ENCODE results near the gene ATP6V0D1. TPM values are rescaled to one million over a fixed set of nuclear protein-coding genes. Genes with fewer than 3 reads are reported as not detected.
"Not testable (repeated sequence)": the region's sequence is repeated elsewhere in the genome, so short reads cannot be mapped to it uniquely, and the experiment has no call there.

The ATP6V0D1 gene
- polyA plus RNA-seq, 4 donors, result 66.2 to 96.0 (median 84.0) TPM

DNA sequence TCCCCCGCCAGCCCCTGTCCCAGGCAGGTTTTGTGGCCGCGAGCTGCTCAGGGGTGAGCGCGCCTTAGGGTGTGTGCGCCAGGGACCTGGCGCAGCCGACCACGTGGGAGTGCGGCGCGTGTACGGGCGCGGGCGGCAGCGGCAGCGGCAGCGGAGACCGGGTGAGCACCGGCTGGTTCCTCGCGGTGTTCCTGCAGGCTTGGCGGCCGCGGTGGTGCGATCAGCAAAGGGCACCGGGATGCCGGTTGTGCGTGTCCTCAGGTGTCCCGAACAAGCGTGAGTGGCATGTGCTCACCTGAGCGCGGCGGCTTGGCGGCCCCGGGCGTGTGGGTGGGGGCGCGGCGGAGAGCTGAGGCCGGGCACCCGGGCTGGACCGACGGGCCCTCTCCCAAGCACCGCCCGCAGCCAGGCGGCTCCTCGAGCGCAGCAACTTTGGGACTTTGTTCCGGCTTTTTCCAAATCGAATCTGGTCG, 50.4 kb downstream of the ATP6V0D1 start:
- no peak for DNase-seq (ENCODE audit: low read depth in 4 of 4, low spot score in 3 of 4)

DNA sequence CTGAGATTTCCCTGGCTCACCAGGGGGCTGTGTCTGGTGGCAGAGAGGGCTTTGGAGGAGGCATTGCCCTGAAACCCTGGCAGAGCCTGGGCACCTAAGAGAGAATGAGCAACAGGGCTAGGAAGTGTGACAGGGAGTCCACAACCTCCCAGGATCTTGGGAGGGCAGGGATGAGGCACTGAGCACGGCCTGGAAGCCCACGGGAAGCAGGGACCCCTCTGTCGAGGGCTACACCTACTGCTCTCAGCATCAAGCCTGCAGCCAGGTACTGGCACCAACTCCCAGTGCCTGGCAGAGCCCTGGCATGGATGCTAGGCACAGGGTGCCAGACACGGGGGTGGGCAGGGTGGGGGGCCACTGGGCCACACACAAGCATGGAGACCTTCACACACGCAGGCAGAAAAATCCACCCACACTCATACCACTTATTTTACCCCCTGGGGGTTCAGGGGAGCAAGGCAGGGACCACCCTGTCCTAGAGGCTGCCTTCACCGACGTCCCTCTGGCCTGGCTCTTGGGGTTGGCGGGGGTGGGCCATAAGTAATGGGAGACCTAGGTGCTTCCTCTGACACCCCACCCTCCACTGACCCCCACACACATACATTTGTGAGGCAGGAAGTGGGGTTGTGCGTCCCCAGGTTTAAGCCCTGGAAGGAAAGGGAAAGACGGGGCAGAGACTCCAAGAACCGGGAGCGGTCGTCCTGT, 51.0 kb downstream of the ATP6V0D1 start:
- DNase-seq (ENCODE audit: low read depth in 4 of 4, low spot score in 3 of 4), result no peak

DNA sequence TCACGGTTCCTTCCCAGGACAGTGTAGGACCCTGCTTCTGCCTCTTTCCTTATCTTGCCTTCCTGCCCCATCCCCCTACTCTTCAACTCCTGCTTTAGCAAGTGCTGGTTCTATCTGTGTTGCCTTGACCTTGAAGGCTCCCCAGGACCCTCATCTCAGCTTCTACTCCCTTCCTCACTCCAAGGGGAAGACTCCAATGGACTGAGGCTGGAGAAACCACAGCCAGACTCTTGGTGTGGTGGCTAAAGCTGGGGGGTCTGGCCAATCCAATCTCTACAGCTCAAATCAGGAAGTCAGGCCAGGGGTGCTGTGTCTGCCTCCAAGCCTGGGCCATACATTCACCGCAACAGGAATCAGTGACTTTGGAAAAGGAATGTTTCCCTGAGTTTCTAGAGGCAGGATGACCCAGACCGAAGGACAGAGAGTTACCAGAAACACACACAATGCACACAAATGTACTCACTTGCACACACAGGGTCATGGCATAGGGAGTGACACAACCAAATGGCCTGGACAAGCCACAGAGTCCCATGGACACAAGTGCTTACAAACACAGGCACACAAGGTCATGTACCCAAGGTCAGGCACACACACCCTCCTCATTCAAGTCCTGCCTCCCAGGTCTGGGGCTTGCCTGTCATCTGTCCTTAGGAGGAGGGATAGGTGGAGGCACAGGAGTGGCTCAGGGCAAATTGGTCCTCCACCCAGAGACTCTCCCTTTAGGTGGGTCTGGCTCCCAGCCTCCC, 51.7 kb downstream of the ATP6V0D1 start:
- no peak for DNase-seq (ENCODE audit: low read depth in 4 of 4, low spot score in 3 of 4)

DNA sequence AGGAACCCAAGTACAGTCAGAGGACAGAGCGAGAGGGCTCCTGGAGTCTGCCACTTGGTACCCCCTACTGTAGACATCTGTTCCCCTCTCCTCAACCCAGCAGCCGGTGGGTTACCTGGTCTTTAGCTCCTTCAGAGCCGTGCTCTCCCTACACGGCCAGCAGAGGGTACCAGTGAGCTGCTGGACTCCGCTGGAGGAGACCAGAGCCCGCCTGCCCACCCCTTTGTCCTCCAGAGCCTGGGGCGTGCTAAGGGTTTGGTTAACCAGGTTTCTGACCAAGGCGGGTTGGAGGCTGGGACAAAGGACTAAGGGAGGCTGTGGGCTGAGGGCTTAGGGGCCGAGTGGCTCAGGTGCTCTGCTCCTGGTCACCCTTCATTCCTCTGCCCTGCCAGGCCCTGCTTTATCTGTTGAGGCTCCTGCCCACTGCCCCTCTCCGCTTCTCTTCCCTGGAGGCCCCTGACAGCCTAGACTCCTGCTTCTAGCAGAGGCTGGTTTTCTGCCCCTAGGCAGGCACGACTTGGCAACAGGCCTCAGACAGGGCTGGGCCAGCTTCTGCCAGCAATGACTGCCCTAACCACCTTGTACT, 52.7 kb downstream of the ATP6V0D1 start:
- DNase-seq (ENCODE audit: low read depth in 4 of 4, low spot score in 3 of 4), result no peak

DNA sequence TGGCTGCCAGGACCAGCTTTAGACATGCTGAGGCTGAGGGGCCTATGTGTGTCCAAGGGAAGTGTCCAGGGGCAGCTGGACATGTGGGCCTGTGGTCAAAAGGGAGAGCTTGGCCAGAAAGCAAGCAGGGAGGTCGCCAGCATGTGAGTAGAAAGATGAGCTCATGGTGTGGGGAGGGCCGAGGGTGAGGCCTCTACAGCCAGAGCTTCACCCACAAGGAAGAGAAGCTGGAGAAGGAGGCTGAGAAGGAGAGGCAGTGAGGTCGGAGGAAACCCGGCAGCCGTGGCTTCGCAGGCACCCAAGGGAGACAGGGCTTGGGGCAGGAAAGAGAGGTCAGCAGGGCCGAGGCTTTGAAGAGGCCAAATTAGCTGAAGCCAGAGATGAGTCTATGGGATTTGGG, 54.0 kb downstream of the ATP6V0D1 start:
- DNase-seq (ENCODE audit: low read depth in 4 of 4, low spot score in 3 of 4), result no peak

DNA sequence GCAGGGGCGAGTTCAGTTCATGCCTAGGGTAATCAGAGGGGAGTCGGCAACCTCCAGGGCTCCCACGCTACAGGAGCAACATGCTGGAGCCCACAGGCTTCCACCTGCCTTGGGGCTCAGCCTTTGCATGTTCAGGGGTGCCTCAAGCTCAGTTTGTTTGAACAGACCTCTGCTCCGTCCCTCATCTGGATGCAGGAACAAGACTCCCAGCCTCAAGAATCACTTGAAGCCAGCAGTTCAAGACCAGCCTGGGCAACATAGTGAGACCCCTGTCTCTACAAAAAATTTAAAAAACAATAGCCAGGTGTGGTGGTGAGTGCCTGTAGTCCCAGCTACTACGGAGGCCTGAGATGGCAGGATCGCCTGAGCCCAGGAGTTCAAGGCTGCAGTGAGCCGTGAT, 54.9 kb downstream of the ATP6V0D1 start:
- no peak for DNase-seq (ENCODE audit: low read depth in 4 of 4, low spot score in 3 of 4)

DNA sequence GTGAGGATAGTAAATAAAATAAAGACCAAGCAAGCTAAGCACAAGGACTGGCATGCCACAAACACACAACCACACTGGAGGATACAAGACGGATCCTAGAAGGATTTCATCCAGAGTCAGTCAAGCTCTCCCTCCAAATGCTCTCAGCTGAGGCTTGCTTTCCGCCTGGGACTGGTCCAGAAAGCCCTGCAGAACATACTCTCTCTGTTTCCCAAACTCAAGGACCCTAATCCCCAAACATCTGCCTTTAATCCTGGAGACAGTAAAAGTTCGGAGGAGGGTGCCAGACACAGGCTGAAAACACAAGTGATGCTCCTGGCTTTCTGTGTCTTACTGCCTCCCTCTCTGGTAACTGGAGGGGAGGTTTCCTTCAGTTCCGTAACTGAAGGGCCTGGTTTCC, 55.4 kb downstream of the ATP6V0D1 start:
- no peak for DNase-seq (ENCODE audit: low read depth in 4 of 4, low spot score in 3 of 4)

DNA sequence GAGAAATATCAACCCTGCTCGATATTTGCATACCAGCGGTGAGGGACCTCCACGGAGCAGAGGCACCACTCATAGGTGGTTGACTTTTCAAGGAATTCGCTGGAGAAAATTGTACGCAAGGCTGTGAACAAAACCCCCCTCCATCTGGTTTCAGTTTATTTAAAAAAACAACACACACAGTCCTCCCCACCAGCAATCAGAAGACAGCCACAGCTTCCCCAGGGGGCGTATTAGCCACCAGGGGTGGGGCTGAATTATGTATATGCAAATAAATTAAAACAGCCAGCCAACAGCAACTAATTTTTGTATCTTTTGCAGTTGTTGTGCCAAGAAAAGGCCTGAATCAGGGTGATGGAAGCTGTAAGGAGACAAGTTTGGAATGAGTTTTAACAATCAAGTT, 55.9 kb downstream of the ATP6V0D1 start:
- DNase-seq (ENCODE audit: low read depth in 4 of 4, low spot score in 3 of 4), result no peak

DNA sequence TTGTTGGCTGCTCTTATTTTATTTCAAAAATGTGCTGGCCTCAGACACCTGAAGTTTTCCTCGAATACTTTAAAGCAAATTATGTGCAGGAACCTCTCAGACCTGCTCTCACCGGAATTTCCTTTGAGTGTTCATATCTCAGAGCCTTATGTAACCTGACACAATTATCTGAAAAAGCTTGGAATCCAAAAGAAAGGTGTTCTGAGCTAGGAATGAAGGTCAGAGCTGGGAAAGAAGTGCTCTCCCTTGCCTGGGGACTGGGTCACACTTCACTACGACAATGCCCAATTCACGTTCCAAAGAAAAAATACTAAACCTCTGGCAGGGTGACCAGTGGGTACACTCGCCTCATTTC, 56.7 kb downstream of the ATP6V0D1 start:
- DNase-seq (ENCODE audit: low read depth in 4 of 4, low spot score in 3 of 4), result no peak

DNA sequence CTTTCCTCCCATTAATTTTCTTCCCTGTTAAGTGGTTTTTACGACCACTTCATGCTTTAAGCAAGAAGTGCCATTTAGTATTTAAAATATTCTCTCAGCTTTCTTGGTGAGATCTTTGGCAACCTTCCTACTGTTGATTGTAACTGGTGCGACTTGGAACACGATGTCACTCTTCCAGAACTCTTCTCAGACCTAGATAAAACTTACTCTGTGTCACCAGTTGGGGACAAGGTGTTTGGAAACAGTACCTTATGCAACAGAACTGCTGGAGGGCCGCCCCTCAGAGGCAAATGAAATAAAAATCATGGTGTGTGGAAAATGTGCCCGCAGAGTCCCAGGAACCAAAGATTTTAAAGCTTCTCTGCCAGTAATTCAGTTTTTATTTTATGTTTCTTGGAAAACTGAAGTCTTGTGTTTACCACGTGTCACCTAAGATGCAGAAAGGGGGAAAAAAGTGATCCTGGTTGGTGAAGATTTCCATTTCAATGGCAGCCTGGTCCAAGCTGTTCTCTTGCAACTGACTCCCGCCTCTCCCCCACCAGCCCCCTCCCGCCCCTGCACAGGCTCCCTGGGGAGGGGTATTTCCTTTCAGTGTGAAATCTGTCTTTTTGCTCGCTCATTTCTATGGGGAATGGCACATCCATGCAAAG, 57.2 kb downstream of the ATP6V0D1 start:
- DNase-seq (ENCODE audit: low read depth in 4 of 4, low spot score in 3 of 4), result no peak

DNA sequence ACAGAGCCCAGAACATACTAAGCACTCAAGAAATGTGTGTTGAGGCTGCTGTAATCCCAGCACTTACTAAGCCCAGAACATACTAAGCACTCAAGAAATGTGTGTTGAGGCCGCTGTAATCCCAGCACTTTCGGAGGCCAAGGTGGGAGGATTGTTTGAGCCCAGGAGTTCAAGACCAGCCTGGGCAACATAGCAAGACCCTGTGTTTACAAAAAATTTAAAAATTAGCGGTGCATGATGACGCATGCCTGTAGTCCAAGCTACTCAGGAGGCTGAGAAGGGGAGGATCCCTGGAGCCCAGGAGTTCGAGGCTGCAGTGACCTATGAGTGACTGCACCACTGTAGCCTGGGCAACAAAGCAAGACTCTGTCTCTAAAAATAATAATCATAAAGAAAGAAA, 57.9 kb downstream of the ATP6V0D1 start:
- no peak for DNase-seq (ENCODE audit: low read depth in 4 of 4, low spot score in 3 of 4)

DNA sequence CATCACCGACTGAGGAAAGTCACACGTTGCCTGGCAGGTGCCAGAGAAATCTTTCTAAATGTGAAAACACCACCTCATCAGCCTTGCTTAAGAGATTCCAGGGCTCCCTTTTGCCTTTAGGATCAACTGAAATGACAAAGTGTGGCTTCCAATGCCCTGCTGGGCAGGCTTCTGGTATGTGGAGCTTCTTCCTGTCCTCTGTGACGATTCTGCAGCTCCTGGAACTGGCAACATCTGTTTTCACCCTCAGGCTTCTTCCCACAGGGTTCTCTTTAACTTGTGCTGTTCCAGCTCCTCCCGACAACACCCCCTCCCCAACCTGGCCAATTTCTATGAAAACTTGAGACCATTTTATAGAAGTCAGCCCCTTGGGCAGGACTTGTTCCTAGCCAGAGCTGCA, 59.9 kb downstream of the ATP6V0D1 start:
- DNase-seq (ENCODE audit: low read depth in 4 of 4, low spot score in 3 of 4), result no peak

DNA sequence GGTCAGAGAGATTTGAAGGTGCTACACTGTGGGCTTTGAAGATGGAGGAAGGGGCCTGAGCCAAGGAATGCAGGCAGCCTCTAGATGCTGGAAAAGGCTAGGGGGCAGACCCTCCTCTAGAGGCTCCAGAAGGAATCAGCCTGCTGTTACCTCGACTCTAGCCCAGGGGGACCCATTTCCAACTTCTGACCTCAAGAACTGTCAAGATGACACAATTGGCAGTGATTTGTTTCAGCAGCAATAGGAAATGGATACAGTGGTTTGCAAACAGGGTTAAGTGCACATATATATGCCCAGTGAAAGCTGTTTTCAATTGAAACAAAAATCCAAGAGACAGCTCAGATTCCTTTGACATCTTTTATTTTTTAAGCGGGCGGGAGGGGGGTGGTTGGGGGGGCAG, 61.0 kb downstream of the ATP6V0D1 start:
- no peak for DNase-seq (ENCODE audit: low read depth in 4 of 4, low spot score in 3 of 4)

DNA sequence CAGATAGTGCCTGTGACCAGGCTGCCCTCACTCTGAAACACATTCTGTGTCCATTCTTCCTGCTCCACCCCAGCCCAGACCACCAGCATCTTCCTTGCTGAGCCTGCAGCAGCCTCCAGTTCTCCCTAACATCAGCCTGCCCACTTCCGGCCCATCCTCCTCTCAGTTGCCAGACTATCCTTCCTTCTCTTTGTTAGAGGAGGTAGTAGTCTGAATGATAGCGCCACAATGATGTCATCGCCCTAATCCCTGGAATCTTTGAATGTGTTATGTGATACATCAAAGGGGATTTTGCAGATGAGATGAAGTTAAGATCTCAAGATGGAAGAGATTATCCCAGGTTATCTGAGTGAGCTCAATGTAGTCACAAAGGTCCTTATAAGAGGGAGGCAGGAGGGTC, 61.5 kb downstream of the ATP6V0D1 start:
- DNase-seq (ENCODE audit: low read depth in 4 of 4, low spot score in 3 of 4), result no peak

DNA sequence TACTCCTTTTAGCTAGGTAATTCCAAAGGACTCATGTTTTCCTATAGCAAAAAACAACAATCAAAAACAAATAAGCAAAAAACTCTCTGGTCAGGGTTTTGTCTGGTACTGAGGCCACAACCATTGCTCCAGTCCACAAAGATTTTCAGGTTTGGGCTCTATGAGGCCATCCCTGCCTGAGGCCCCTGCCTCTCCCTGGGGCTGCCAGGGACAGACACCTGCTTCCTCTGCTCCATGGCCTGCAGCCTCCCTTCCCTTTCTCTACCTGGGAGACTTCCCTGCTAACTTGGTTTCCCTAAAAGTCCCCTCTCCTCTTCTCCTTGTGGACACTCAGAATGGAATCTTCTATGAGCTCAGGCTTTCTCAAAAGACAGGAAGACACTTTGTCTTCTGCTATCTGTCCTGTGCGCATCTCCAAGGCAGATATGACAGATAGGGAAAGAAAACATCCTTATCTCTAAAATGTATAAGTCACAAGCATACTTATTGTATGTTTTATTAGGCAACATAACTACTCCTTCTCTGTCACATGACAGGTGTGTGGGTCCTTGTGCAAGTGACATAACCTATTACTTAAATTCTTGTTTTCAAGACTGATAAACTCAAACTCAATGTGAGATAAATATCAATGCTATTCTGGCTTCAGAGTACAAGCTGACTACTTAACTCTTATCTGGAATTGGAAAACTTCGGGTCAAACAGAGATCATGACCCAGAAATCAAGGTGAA, 63.5 kb downstream of the ATP6V0D1 start:
- DNase-seq (ENCODE audit: low read depth in 4 of 4, low spot score in 3 of 4), result no peak

DNA sequence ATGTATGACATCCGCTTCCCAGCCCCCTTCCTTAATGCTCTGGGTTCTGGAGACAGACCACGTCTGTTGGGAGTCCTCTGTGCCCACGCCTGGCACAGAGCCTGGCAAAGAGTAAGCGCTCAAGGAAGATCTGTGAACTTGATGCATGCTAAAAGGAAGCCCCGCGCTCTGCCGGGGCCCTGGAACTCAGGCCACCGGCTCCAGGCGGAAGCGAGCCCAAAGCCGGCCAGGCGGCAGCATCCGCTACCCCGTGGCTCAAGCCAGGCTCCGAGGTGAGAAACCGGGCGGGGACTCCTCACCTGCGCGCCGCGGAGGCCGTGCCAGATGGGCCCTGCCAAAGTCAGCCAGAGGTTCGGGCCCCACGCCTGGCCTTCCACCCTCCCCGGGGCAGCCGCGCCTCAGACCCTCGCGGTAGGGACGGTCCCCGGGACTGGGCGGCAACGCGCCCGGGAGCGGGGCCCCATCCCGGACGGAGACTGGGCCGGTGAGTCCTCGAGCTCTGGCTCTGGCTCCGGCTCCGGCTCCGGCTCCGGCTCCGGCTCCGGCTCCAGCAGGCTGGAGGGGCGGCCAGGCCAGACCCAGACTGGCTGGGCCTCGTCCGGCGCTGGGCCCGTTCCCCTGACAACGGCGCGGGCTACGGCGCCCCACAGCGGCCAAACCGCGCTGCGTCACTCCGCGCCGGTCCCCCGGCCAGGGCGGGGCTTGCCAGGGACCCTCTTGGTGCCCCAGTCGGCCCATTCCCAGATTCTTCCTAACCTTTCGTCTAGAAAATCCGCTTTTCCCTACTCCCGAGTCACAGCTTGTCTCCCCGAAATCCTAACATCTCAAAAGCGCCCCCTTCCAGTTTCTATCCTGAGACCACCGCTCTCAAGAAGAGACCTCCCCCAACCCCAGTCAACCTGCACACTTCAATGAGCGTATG, 64.8 kb downstream of the ATP6V0D1 start, which contains the start of gene ZDHHC1:
Gene ZDHHC1 (minus strand): TSS at position 606 of the 922 bp plus-strand sequence. CDS start 8,702 bp downstream, outside the sequence.
- DNase-seq (ENCODE audit: low read depth in 4 of 4, low spot score in 3 of 4), result no peak

DNA sequence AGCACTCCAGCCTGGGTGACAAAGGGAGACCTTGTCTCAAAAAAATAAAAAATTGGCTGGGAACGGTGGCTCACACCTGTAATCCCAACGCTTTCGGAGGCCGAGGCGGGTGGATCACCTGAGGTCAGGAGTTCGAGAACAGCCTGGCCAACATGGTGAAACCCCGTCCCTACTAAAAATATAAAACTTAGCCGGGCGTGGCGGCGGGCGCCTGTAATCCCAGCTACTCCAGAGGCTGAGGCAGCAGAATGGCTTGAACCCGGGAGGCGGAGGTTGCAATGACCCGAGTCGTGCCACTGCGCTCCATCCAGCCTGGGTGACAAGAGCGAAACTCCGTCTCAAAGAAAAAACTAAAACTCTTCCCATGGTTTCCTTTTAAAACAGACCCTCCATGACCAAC, 65.5 kb downstream of the ATP6V0D1 start:
- DNase-seq (ENCODE audit: low read depth in 4 of 4, low spot score in 3 of 4), result not testable (repeated sequence)

DNA sequence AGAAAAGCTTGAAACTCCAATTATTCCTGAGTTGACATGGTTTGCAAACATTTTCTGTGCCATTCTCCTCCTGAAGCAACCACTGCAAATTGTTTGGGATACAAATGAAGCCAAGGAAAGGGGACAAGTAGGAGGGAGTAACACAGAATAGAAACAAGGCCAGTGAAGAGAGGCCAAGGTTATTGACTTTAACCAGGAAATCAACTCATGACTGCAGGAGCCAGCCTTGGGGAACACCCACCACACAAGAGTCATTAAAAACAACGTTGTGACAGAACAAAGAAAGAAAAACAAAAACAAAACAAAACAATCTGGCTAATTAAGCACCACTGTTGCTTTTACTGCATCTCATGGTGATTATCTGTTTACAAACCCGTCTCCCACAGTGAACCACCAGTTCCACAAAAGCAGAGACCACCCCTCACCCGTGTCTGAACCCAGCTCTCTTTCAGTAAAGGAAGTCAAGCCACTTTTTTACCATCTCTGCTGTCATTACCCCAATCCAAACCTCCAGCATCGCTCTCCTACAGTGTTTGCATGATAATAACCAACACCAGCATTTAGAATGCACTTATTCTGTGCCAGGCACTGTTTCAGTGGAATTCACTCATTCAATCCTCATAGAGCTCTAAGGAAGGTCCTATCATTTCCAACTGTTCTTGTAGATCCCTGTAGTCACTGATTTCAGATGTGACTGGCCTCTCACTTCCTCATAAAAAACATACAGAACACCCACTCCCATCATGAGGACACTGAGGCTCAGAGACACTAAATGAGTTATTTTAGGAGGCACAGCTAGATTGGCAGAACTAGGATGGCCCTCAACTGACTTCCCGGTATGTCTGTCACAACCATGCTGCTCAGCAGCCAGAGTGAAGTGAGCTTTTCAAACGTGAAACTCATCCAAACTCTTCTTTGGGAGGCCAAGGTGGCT, 66.7 kb downstream of the ATP6V0D1 start:
- DNase-seq (ENCODE audit: low read depth in 4 of 4, low spot score in 3 of 4), result no peak
